Gastroesophageal sphincter (tissue), 3 donors: Measurements from ENCODE around the gene RXRA.

Experiments
- CTCF ChIP-seq, 4 experiments: fragments of 200-600 bp in 2 of 4; fragments of 450-650 bp in 2 of 4; sonication (generic) in 1 of 4; IDR thresholded peaks; one replicate each; pipeline ENCODE4 v1.5.1; 2017 to 2019; ENCODE audit warnings: antibody characterized with exemption in 4 of 4, mild to moderate bottlenecking in 2 of 4, moderate library complexity in 2 of 4
- POLR2A ChIP-seq, 2 donors: fragments of 450-650 bp; IDR thresholded peaks; one replicate each; pipeline ENCODE4 v1.6.1; 2017; ENCODE audit warnings: antibody characterized with exemption in 2 of 2, mild to moderate bottlenecking in 2 of 2, moderate library complexity in 1 of 2

- TF ChIP-seq CTCF (IDR thresholded peaks at IDR 0.05) (no peak), POLR2A (IDR thresholded peaks at IDR 0.05) (no peak)
Observed at GRCh38 chr9:134369416-134370212, 43.4 kb downstream of the RXRA start.
